NCI-H1048 (cell line): ENCODE measurements around the gene BCL7B.
"Not testable (repeated sequence)": the region's sequence is repeated elsewhere in the genome, so short reads cannot be mapped to it uniquely, and the experiment has no call there.

Source experiments
- DNase-seq: peaks from one replicate; lab custom pipeline; 2025; lab: John Stamatoyannopoulos, UW

The BCL7B gene

GRCh38 chr7:73535918-73536317, 21.6 kb downstream of the BCL7B start:
- DNase-seq, result not testable (repeated sequence)

GRCh38 chr7:73533742-73534141, 23.7 kb downstream of the BCL7B start:
- DNase-seq, result no peak

GRCh38 chr7:73532224-73532623, 25.3 kb downstream of the BCL7B start:
- DNase-seq, result no peak

- no peak for DNase-seq
Observed at GRCh38 chr7:73530800-73531199, 26.7 kb downstream of the BCL7B start.

GRCh38 chr7:73526896-73527821, 30.3 kb downstream of the BCL7B start:
- DNase-seq, result no peak

GRCh38 chr7:73526158-73526494, 31.4 kb downstream of the BCL7B start:
- not testable (repeated sequence) for DNase-seq

- peak; percentile 98 for DNase-seq
Observed at GRCh38 chr7:73522105-73522872, 35.2 kb downstream of the BCL7B start, which contains the start of gene BAZ1B. TSS of gene BAZ1B (minus strand) at chr7:73522293. CDS start at chr7:73521933, 360 bp downstream.

GRCh38 chr7:73521636-73522104, 35.8 kb downstream of the BCL7B start:
- DNase-seq, result peak; percentile 48

GRCh38 chr7:73520673-73521635, 36.5 kb downstream of the BCL7B start:
- no peak for DNase-seq

GRCh38 chr7:73519867-73520672, 37.4 kb downstream of the BCL7B start:
- DNase-seq, result no peak

- DNase-seq, result no peak
Observed at GRCh38 chr7:73518470-73518869, 39.0 kb downstream of the BCL7B start.

- no peak for DNase-seq
Observed at GRCh38 chr7:73517241-73517995, 40.1 kb downstream of the BCL7B start.

- no peak for DNase-seq
Observed at GRCh38 chr7:73515178-73515577, 42.3 kb downstream of the BCL7B start.

- no peak for DNase-seq
Observed at GRCh38 chr7:73512018-73512780, 45.3 kb downstream of the BCL7B start.

GRCh38 chr7:73509463-73509862, 48.0 kb downstream of the BCL7B start:
- DNase-seq, result no peak

GRCh38 chr7:73507556-73507955, 49.9 kb downstream of the BCL7B start:
- DNase-seq, result no peak

- DNase-seq, result no peak
Observed at GRCh38 chr7:73504920-73505319, 52.6 kb downstream of the BCL7B start.

- DNase-seq, result no peak
Observed at GRCh38 chr7:73504017-73504416, 53.5 kb downstream of the BCL7B start.

- DNase-seq, result no peak
Observed at GRCh38 chr7:73503229-73503628, 54.3 kb downstream of the BCL7B start.
